HEK293T (cell line): Measurements from ENCODE around the gene SIGLEC14.

Experiments
- CTCF ChIA-PET: fragments of 350-600 bp; formaldehyde crosslinking; extraction: SDS; loops from one replicate; lab custom pipeline; 2021; ENCODE audit warnings: antibody characterized with exemption, inconsistent platforms; lab: Yijun Ruan, JAX
- POLR2A ChIA-PET: fragments of 350-600 bp; formaldehyde crosslinking; extraction: SDS; loops from one replicate; lab custom pipeline; 2020; ENCODE audit warnings: antibody characterized with exemption, inconsistent platforms; lab: Yijun Ruan, JAX
- DNase-seq: peaks from one replicate; pipeline ENCODE4 v3.0.0; 2012; ENCODE audit warnings: mixed read lengths; ENCODE audit errors: extremely low spot score
- ARNT ChIP-seq: fragments of 450-650 bp; IDR thresholded peaks from 2 replicates; pipeline ENCODE4 v1.6.1; 2017; ENCODE audit warnings: mild to moderate bottlenecking
- BHLHE40 ChIP-seq: fragments of 450-650 bp; IDR thresholded peaks from 2 replicates; pipeline ENCODE4 v1.6.1; 2016; ENCODE audit warnings: mild to moderate bottlenecking, moderate library complexity, borderline replicate concordance
- CTBP1 ChIP-seq: fragments of 450-650 bp; IDR thresholded peaks from 2 replicates; pipeline ENCODE4 v1.6.1; 2016; ENCODE audit warnings: borderline replicate concordance
- ELF4 ChIP-seq: fragments of 450-650 bp; IDR thresholded peaks from 2 replicates; pipeline ENCODE4 v1.6.1; 2017; ENCODE audit warnings: antibody characterized with exemption
- FOXA1 ChIP-seq: fragments of 450-650 bp; IDR thresholded peaks from 2 replicates; pipeline ENCODE4 v1.6.1; 2016; ENCODE audit warnings: mild to moderate bottlenecking
- FOXK2 ChIP-seq: fragments of 450-650 bp; IDR thresholded peaks from 2 replicates; pipeline ENCODE4 v1.6.1; 2016; ENCODE audit warnings: mild to moderate bottlenecking
- FOXM1 ChIP-seq: fragments of 450-650 bp; IDR thresholded peaks from 2 replicates; pipeline ENCODE4 v1.6.1; 2017; ENCODE audit warnings: mild to moderate bottlenecking, borderline replicate concordance
- HDGF ChIP-seq: fragments of 450-650 bp; IDR thresholded peaks from 2 replicates; pipeline ENCODE4 v1.6.1; 2017; ENCODE audit warnings: antibody characterized with exemption, borderline replicate concordance
- L3MBTL2 ChIP-seq: fragments of 450-650 bp; conservative IDR thresholded peaks from 2 replicates; pipeline ENCODE4 v1.6.1; 2016; ENCODE audit warnings: mild to moderate bottlenecking
- LEF1 ChIP-seq: fragments of 450-650 bp; IDR thresholded peaks from 2 replicates; pipeline ENCODE4 v1.6.1; 2017; ENCODE audit warnings: mild to moderate bottlenecking, borderline replicate concordance
- NFRKB ChIP-seq: fragments of 450-650 bp; IDR thresholded peaks from 2 replicates; pipeline ENCODE4 v1.6.1; 2016; ENCODE audit warnings: mild to moderate bottlenecking, moderate library complexity
- PKNOX1 ChIP-seq: fragments of 450-650 bp; IDR thresholded peaks from 2 replicates; pipeline ENCODE4 v1.6.1; 2016
- SP1 ChIP-seq: fragments of 450-650 bp; IDR thresholded peaks from 2 replicates; pipeline ENCODE4 v1.6.1; 2017
- SUZ12 ChIP-seq: fragments of 450-650 bp; IDR thresholded peaks from 2 replicates; pipeline ENCODE4 v1.6.1; 2016; ENCODE audit warnings: mild to moderate bottlenecking
- TARDBP ChIP-seq: fragments of 450-650 bp; IDR thresholded peaks from 2 replicates; pipeline ENCODE4 v1.6.1; 2016
- ZNF384 ChIP-seq: fragments of 450-650 bp; IDR thresholded peaks from 2 replicates; pipeline ENCODE4 v1.6.1; 2016

Gene SIGLEC14

GRCh38 chr19:51602189-51602854 is 44.3 kb downstream of the SIGLEC14 start:
- POLR2A ChIA-PET, result interaction anchor here (1.8 kb wide), 1 partner anchor 8 kb away, joined by 5 read pairs; no protein-coding TSS in a partner anchor
- TF ChIP-seq FOXM1 (no peak), CTBP1 (no peak), LEF1 (no peak), FOXK2 (no peak), ARNT (no peak), FOXA1 (no peak)
- CTCF ChIA-PET, result no interaction called here
- DNase-seq, result no peak

- DNase-seq, result no peak
- ChIA-PET CTCF (no interaction called here), POLR2A (no interaction called here)
- no peak for TF ChIP-seq HDGF
These were observed 45.6 kb downstream of the SIGLEC14 start for GRCh38 chr19:51600940-51601580.

- ChIA-PET CTCF (no interaction called here), POLR2A (no interaction called here)
- TF ChIP-seq SUZ12 (no peak), CTBP1 (no peak), TARDBP (no peak), BHLHE40 (no peak), LEF1 (no peak), ELF4 (no peak), HDGF (no peak), ARNT (no peak), ZNF384 (no peak), SP1 (no peak), NFRKB (no peak), FOXM1 (no peak), PKNOX1 (no peak), L3MBTL2 (no peak), FOXA1 (no peak), FOXK2 (no peak)
- no peak for DNase-seq
These were observed 47.5 kb downstream of the SIGLEC14 start for GRCh38 chr19:51599084-51599483.

GRCh38 chr19:51598159-51598915 is 48.3 kb downstream of the SIGLEC14 start:
- TF ChIP-seq L3MBTL2, result 0 out of 2 replicates have a peak, but pooled peaks have one; percentile 22
- no peak for TF ChIP-seq ZNF384
- ChIA-PET CTCF (no interaction called here), POLR2A (no interaction called here)
- DNase-seq, result no peak

- POLR2A ChIA-PET, result interaction anchor here (1.2 kb wide), 1 partner anchor 176 kb away, joined by 4 read pairs; no protein-coding TSS in a partner anchor
- CTCF ChIA-PET, result no interaction called here
These were observed 51.1 kb downstream of the SIGLEC14 start for GRCh38 chr19:51595190-51596175.

More at GRCh38 chr19:51595190-51596175, 51.1 kb downstream of the SIGLEC14 start:
- no peak for TF ChIP-seq SP1
- TF ChIP-seq SUZ12, result no peak
- no peak for TF ChIP-seq FOXA1
- no peak for TF ChIP-seq FOXK2
- no peak for TF ChIP-seq ELF4
- no peak for TF ChIP-seq PKNOX1
- no peak for TF ChIP-seq TARDBP
- TF ChIP-seq BHLHE40, result no peak
- no peak for TF ChIP-seq CTBP1
- no peak for TF ChIP-seq LEF1
- no peak for TF ChIP-seq NFRKB
- no peak for TF ChIP-seq ZNF384
- no peak for TF ChIP-seq FOXM1
- TF ChIP-seq ARNT, result no peak
- no peak for TF ChIP-seq HDGF
- TF ChIP-seq L3MBTL2, result no peak
- DNase-seq, result no peak
